ENCODE data around the gene DCD.
"Not testable (repeated sequence)": the region's sequence is repeated elsewhere in the genome, so short reads cannot be mapped to it uniquely, and the experiment has no call there.

The DCD gene

DNA sequence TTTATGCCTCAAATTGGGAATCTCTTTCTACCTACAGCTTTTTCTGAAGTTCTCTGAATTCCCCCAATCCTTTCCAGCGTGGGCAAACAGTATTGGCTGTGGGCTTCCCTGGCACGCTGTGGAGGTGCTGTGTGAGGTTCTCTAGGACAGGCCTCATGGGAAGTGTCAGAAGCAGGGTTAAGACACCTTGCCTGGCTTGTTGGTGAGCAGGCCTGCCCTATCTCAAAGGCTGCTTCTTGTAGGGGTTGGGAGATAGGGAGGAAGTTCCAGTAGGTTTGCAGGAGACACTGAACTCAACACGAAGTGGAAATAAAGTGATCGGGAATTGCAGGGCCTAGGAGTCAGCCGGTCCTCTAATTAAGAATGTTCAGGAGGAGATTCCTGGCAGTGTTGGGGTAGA lies 30.0 kb upstream of the DCD start:
- no peaks in the 10 kb centered on the region for H3K27me3 ChIP-seq
- H3K4me2 ChIP-seq: no peak overlapping the region
- TF ChIP-seq Cebpa-rat (IDR thresholded peaks at IDR 0.05): no peak
- H3K27ac ChIP-seq: no peak overlapping the region
- no peaks in the 10 kb centered on the region for H3K9me3 ChIP-seq
- no peak overlapping the region for H3K4me3 ChIP-seq
- H3K36me3 ChIP-seq: no peaks in the 10 kb centered on the region
- H3K9ac ChIP-seq: no peak overlapping the region
- H4K20me1 ChIP-seq: no peaks in the 10 kb centered on the region
- no peaks in the 10 kb centered on the region for H3K4me1 ChIP-seq

DNA sequence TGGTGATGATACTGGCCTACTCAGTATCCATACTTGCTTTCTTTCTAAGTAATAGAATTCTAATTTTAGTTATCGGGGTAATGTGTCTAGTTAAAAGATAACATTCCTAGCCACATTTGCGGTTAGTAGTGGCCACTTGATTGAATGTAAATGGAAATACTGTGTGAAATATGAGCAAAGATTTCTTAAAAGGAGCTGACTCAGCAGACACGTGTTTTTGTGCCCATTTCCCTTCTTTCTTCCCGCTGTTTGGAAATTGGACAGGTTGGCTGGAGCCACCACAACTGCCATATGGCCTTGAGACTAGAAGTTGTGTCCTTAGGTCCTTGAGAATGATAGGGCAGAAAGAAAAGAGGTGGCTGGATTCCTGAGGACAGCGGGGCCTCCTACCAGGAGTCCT lies 19.8 kb upstream of the DCD start:
- no peaks in the 10 kb centered on the region for H3K9me3 ChIP-seq
- H3K4me2 ChIP-seq: no peak overlapping the region
- no peaks in the 10 kb centered on the region for H3K36me3 ChIP-seq
- H3K27ac ChIP-seq: no peak overlapping the region
- H3K9ac ChIP-seq: no peak overlapping the region
- H3K4me1 ChIP-seq: peaks cover 7% of the 10 kb centered on the region
- H4K20me1 ChIP-seq: no peaks in the 10 kb centered on the region
- TF ChIP-seq Cebpa-rat (IDR thresholded peaks at IDR 0.05): no peak
- H3K4me3 ChIP-seq: no peak overlapping the region
- H3K27me3 ChIP-seq: no peaks in the 10 kb centered on the region

DNA sequence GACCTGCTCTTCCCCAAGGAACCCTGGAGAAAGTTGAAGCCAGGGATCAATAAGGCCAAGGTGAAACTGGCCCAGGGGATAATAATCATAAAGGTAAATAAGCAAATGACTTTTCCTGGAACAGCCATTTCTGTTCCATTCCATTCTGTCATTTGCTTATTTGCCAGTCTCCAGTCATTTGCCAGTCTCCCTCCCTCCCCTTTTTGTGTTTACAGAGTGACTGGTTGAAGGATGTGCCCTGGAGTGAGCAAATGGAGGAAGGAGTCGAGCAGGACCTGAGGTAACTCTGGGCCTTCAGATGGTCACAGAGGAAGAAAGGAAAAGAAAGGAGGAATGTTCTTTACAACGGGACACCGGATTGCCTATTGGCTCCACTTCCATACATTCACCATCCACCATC lies 17.8 kb upstream of the DCD start:
- Histone ChIP-seq H3K36me3 (no peaks in the 10 kb centered on the region), H3K4me1 (peaks cover 7% of the 10 kb centered on the region), H3K4me2 (no peak overlapping the region), H4K20me1 (no peaks in the 10 kb centered on the region), H3K27ac (no peak overlapping the region), H3K27me3 (no peaks in the 10 kb centered on the region), H3K9me3 (no peaks in the 10 kb centered on the region), H3K9ac (no peak overlapping the region), H3K4me3 (no peak overlapping the region)
- no peak for TF ChIP-seq Cebpa-rat (IDR thresholded peaks at IDR 0.05)

DNA sequence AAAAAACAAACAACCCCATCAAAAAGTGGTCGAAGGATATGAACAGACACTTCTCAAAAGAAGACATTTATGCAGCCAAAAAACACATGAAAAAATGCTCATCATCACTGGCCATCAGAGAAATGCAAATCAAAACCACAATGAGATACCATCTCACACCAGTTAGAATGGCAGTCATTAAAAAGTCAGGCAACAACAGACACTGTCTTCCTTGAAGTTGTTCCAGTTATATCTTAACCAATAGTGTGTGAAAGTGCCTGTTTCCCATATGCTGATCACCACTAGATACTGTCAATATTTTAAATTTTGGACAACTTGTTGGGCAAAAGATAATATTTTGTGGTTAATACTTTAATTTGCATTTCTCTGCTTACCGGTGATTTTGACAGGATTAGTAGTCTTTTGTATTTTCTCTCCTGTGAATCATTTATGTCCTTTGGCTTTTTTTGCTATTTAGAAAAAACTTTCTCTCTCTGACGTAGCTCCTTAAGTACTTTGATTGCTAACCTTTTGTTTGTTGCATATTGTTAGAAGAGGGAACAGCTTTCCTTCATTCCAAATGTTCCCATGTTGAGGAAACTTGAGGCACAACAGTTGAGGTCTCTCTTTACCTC lies 17.0 kb upstream of the DCD start:
- H3K27ac ChIP-seq, H3K9me3 ChIP-seq, H3K4me1 ChIP-seq, H3K27me3 ChIP-seq, H3K4me3 ChIP-seq, H4K20me1 ChIP-seq, H3K9ac ChIP-seq, H3K36me3 ChIP-seq: not testable (repeated sequence)
- peak overlapping the region; percentile 32 for H3K4me2 ChIP-seq

DNA sequence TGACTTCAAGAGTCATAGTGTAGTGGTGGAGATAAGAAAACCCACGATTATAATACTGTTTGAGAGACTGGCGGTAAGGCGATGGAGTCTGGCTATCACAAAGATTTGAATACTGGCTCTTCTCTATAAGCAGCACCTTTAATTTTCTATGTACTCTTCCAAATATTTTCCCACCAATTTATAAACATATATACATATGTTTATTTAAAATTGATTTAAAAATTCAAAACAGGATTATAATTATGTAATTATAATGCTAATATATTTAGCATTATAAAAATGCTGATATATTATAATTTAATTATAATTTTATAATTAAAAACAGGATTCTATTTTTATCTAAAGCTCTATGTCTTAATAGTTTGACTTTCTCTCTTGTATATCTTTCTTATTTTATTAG lies 15.4 kb upstream of the DCD start:
- no peak for TF ChIP-seq Cebpa-rat (IDR thresholded peaks at IDR 0.05)
- Histone ChIP-seq H3K9me3 (no peaks in the 10 kb centered on the region), H3K36me3 (no peaks in the 10 kb centered on the region), H3K4me2 (no peak overlapping the region), H3K9ac (no peak overlapping the region), H3K27ac (no peak overlapping the region), H3K27me3 (no peaks in the 10 kb centered on the region), H3K4me3 (no peak overlapping the region), H3K4me1 (peaks cover 7% of the 10 kb centered on the region), H4K20me1 (no peaks in the 10 kb centered on the region)

DNA sequence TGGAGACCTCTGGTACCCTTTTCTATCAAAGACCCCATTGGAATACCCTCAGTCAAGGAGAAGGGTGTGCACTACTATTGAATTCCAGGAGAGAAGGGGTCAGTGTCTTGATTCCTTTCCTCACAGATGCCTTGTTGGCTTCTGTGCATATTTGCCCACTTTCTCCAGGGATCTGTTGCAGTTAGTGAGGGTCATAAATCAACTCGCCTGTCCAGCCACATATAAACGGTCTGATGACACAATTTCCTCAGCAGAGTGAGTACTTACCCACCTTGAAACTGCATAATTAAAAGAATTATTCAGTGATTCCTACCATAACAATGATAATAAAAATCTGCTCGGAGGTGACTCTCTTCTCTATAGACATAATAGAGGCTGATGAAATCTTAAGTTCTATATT lies 13.9 kb upstream of the DCD start:
- no peak for TF ChIP-seq Cebpa-rat (IDR thresholded peaks at IDR 0.05)
- H3K4me2 ChIP-seq: no peak overlapping the region
- no peaks in the 10 kb centered on the region for H4K20me1 ChIP-seq
- H3K9me3 ChIP-seq: no peaks in the 10 kb centered on the region
- H3K27me3 ChIP-seq: no peaks in the 10 kb centered on the region
- no peak overlapping the region for H3K4me3 ChIP-seq
- no peak overlapping the region for H3K9ac ChIP-seq
- H3K4me1 ChIP-seq: peaks cover 7% of the 10 kb centered on the region
- H3K27ac ChIP-seq: no peak overlapping the region
- H3K36me3 ChIP-seq: no peaks in the 10 kb centered on the region

DNA sequence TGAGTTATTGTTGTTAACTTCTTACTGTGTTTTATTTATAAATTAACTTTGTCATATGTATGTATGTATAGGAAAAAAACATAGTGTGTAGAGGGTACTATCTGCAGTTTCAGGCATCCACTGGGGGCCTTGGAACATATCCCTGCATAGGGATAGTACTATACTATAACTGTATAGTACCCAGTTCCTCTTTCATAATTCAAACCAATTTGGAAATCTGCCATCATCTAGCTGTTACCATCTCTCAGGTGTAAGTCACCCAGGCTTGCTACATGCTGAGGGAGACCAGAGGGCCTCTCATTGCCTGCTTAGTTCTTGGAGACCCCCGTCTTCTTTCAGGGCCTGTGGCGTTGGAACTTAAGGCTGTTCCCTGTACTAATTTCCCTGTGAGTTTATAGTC lies 12.9 kb upstream of the DCD start:
- no peak for TF ChIP-seq Cebpa-rat (IDR thresholded peaks at IDR 0.05)
- no peak overlapping the region for H3K4me2 ChIP-seq
- no peaks in the 10 kb centered on the region for H4K20me1 ChIP-seq
- no peak overlapping the region for H3K4me3 ChIP-seq
- no peak overlapping the region for H3K9ac ChIP-seq
- peaks cover 7% of the 10 kb centered on the region for H3K4me1 ChIP-seq
- H3K9me3 ChIP-seq: no peaks in the 10 kb centered on the region
- no peak overlapping the region for H3K27ac ChIP-seq
- no peaks in the 10 kb centered on the region for H3K27me3 ChIP-seq
- no peaks in the 10 kb centered on the region for H3K36me3 ChIP-seq

DNA sequence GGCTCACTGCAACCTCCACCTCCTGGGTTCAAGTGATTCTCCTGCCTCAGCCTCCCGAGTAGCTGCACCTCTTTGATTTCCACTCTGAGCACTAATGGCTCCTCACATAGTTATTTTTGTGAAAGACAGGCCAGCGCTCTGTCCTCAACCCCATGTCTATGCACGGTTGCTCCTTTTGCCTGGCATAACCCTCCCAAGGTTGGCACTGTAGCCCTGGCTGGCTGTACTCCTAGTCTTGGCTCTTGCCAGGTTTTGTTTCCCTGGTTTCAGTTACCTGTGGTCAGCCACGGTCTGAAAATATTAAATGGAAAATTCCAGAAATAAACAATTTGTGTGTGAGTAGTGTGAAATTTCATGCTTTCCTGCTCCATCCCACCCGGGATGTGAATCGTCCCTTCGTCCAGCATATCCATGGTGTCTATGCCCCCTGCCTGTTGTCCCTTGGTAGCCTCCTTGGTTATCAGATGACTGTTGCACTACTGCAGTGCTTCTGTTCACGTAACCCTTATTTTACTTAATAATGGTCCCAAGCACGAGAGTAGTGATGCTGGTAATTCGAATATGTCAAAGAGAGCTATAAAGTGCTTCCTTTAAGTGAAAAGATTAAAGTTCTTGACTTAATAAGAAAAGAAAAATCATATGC lies 12.3 kb upstream of the DCD start:
- H3K27me3 ChIP-seq: no peaks in the 10 kb centered on the region
- no peaks in the 10 kb centered on the region for H3K9me3 ChIP-seq
- no peak overlapping the region for H3K4me2 ChIP-seq
- no peak overlapping the region for H3K9ac ChIP-seq
- no peak overlapping the region for H3K27ac ChIP-seq
- TF ChIP-seq Cebpa-rat (IDR thresholded peaks at IDR 0.05): no peak
- no peak overlapping the region for H3K4me3 ChIP-seq
- no peaks in the 10 kb centered on the region for H3K36me3 ChIP-seq
- no peaks in the 10 kb centered on the region for H4K20me1 ChIP-seq
- H3K4me1 ChIP-seq: peaks cover 5% of the 10 kb centered on the region

DNA sequence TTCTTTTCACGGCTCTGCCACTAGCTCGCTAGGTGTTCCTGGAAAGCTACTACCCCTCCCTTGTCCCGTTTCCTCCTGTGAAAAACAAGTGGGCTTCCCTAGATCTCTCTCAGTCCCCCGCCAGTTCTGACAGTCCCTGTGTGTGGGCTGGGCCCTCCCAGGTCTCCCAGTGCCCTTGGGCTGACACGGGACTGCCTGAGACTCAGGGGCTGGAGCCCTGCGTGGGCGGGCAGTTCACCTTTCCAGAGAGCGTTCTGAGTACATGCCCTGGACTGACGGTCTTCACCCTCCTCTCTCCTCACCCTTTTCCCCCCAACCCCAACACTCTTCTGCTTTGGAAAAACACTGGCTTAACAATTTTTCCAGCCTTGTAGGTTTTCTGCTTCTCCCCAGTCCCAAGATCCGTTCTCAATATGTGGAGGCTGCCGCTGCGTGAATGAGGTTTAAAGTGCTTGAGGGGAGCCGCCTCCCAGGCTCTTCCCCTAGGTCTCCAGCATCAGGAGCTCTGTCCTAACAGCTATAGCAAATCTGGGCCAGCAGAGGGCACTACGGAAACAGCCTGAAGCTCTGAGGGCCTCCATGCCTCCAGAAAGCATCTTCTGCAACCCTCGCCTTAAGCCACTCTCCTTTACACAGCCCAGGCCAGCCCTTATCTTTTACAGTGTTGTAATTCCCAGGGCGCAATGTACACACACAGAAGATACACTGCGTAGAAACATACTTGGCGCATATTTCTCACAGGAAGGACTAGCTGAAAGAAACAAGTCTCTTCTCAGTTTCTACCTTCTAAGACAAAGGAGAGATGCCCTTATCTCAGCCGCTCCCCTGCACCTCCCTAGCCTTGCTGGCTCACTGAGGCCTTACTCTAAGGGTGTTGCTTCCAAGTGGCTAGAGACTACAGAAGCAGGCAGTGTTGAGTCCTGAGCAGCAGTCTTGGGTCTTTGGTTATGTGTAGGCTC lies 10.4 kb upstream of the DCD start:
- H3K36me3 ChIP-seq: no peaks in the 10 kb centered on the region
- H3K9me3 ChIP-seq: no peaks in the 10 kb centered on the region
- H3K9ac ChIP-seq: no peak overlapping the region
- TF ChIP-seq Cebpa-rat (IDR thresholded peaks at IDR 0.05): no peak
- H3K4me1 ChIP-seq: no peaks in the 10 kb centered on the region
- no peak overlapping the region for H3K27ac ChIP-seq
- H4K20me1 ChIP-seq: no peaks in the 10 kb centered on the region
- no peak overlapping the region for H3K4me2 ChIP-seq
- no peak overlapping the region for H3K4me3 ChIP-seq
- H3K27me3 ChIP-seq: no peaks in the 10 kb centered on the region

DNA sequence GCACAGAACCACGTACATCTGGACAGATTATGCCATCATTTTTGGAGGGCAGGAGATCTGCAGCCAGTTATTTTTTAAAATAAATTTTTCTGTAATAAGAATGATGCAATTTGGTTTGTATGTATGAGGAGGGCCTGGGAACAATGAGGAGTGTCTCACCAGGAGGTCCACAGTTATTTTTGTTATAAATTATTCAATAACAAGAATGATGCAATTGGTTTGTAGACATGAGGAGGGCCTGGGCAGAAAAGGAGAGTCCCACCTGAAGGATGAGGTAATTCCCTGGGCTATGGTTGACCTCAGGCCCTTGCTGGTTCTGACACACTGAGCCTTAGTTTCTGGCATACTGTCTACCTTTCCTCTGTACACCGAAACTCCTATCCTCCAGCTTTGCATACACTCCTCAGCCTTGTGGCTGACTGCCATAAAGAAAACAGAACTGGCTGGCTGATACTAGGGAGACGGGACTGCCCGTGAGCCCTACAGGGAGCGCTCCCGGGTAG lies 9.0 kb upstream of the DCD start:
- Histone ChIP-seq H3K9me3 (no peaks in the 10 kb centered on the region), H3K4me2 (no peak overlapping the region), H4K20me1 (no peaks in the 10 kb centered on the region), H3K36me3 (no peaks in the 10 kb centered on the region), H3K27me3 (no peaks in the 10 kb centered on the region), H3K4me3 (no peak overlapping the region), H3K27ac (no peak overlapping the region), H3K9ac (no peak overlapping the region), H3K4me1 (no peaks in the 10 kb centered on the region)
- no peak for TF ChIP-seq Cebpa-rat (IDR thresholded peaks at IDR 0.05)
